Panc1 (cell line): ENCODE measurements around the gene PDE1C.

ENCODE experiments used
- POLR2AphosphoS5 ChIP-seq: IDR thresholded peaks from 2 replicates; pipeline ENCODE4 v1.6.1; 2012; ENCODE audit warnings: mild to moderate bottlenecking, low read depth, low read length, moderate library complexity
- SIN3A ChIP-seq: IDR thresholded peaks from 2 replicates; pipeline ENCODE4 v1.6.1; 2012; ENCODE audit warnings: low read depth, mild to moderate bottlenecking, low read length, moderate library complexity, borderline replicate concordance; ENCODE audit not compliant: insufficient read depth
- TCF7L2 ChIP-seq: IDR thresholded peaks from 2 replicates; pipeline ENCODE4 v1.6.1; 2011; ENCODE audit warnings: mild to moderate bottlenecking, low read depth, low read length, inconsistent platforms
- TF ChIP-seq, protein P1 (sequence below): fragments of 450-650 bp; IDR thresholded peaks from 2 replicates; pipeline ENCODE4 v1.5.1; 2017; ENCODE audit warnings: mild to moderate bottlenecking
- TF ChIP-seq, protein P2 (sequence below), 2 experiments: IDR thresholded peaks; 2 replicates each; pipeline ENCODE4 v1.6.1; 2011 to 2012; ENCODE audit warnings: low read depth in 2 of 2, control low read depth in 1 of 2, low read length in 1 of 2, mild to moderate bottlenecking in 1 of 2, moderate library complexity in 1 of 2; ENCODE audit not compliant: insufficient read depth in 1 of 2

DNA sequence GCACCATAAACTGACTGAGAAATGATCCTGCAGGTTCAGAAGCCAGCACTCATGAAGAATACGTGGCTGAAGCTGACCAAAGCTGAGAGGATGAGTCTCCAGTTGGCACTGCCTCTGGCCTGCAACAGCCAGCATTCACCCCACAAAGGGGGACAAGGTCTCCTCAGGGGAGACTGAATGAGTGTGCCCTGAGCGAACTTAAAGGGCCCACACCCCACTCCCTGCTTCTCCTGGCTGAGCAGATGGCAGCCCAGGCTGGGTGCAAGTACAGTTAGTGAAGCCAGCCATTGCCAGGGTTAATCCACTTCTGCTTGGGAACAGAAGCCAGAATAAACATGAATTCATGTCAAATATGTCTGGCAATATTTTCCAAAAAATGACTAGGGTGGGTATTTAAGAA, 285.1 kb downstream of the PDE1C start:
- TF ChIP-seq, protein P1, sequence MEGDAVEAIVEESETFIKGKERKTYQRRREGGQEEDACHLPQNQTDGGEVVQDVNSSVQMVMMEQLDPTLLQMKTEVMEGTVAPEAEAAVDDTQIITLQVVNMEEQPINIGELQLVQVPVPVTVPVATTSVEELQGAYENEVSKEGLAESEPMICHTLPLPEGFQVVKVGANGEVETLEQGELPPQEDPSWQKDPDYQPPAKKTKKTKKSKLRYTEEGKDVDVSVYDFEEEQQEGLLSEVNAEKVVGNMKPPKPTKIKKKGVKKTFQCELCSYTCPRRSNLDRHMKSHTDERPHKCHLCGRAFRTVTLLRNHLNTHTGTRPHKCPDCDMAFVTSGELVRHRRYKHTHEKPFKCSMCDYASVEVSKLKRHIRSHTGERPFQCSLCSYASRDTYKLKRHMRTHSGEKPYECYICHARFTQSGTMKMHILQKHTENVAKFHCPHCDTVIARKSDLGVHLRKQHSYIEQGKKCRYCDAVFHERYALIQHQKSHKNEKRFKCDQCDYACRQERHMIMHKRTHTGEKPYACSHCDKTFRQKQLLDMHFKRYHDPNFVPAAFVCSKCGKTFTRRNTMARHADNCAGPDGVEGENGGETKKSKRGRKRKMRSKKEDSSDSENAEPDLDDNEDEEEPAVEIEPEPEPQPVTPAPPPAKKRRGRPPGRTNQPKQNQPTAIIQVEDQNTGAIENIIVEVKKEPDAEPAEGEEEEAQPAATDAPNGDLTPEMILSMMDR: no peak
- TF ChIP-seq POLR2AphosphoS5 (no peak), SIN3A (no peak), TCF7L2 (no peak)
- TF ChIP-seq, protein P2, sequence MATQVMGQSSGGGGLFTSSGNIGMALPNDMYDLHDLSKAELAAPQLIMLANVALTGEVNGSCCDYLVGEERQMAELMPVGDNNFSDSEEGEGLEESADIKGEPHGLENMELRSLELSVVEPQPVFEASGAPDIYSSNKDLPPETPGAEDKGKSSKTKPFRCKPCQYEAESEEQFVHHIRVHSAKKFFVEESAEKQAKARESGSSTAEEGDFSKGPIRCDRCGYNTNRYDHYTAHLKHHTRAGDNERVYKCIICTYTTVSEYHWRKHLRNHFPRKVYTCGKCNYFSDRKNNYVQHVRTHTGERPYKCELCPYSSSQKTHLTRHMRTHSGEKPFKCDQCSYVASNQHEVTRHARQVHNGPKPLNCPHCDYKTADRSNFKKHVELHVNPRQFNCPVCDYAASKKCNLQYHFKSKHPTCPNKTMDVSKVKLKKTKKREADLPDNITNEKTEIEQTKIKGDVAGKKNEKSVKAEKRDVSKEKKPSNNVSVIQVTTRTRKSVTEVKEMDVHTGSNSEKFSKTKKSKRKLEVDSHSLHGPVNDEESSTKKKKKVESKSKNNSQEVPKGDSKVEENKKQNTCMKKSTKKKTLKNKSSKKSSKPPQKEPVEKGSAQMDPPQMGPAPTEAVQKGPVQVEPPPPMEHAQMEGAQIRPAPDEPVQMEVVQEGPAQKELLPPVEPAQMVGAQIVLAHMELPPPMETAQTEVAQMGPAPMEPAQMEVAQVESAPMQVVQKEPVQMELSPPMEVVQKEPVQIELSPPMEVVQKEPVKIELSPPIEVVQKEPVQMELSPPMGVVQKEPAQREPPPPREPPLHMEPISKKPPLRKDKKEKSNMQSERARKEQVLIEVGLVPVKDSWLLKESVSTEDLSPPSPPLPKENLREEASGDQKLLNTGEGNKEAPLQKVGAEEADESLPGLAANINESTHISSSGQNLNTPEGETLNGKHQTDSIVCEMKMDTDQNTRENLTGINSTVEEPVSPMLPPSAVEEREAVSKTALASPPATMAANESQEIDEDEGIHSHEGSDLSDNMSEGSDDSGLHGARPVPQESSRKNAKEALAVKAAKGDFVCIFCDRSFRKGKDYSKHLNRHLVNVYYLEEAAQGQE (IDR thresholded peaks at IDR 0.05; ENCODE audit: insufficient read depth in 1 of 2, low read depth in 2 of 2, low read length in 1 of 2): no peak
